ENCODE results near the gene SDHB.

Gene SDHB

DNA sequence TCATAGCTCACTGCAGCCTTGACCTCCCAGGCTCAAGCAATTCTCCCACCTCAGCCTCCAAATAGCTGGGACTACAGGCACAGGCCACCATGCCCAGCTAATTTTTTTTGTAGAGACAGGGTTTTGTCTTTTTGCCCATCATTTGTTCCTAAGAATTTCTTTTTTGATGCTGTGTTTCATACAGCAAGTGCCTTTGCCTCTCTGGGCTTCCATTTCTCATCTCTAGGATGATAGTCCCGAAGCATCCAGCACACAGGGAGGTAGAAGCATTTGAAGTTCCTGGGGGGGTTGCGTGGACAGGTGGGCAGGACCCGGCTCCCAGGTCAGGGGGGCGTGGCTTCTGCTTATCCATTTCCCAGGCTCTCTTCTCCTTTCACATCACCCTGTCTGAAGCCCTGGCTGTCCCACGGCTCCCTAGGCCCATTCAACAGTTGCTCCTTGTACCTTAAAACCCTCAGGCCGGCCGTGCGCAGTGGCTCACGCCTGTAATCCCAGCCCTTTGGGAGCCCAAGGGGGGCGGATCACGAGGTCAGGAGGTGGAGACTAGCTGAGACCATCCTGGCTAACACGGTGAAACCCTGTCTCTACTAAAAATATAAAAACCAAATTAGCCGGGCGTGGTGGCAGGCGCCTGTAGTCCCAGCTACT is 45.5 kb downstream of the SDHB start:
- H3K27me3 Mint-ChIP-seq (ENCODE audit: low read depth, poor library complexity) = peaks cover 9% of the 10 kb centered on the region
- no peak overlapping the region for H3K27ac Mint-ChIP-seq
- DNase-seq = no peak
- H3K4me3 Mint-ChIP-seq = no peak overlapping the region
- no peak for TF ChIP-seq CTCF (IDR thresholded peaks at IDR 0.05)
- no peaks in the 10 kb centered on the region for H3K36me3 Mint-ChIP-seq (ENCODE audit: low read depth)
- peaks cover 28% of the 10 kb centered on the region for H3K4me1 Mint-ChIP-seq
- no peaks in the 10 kb centered on the region for H3K9me3 Mint-ChIP-seq

DNA sequence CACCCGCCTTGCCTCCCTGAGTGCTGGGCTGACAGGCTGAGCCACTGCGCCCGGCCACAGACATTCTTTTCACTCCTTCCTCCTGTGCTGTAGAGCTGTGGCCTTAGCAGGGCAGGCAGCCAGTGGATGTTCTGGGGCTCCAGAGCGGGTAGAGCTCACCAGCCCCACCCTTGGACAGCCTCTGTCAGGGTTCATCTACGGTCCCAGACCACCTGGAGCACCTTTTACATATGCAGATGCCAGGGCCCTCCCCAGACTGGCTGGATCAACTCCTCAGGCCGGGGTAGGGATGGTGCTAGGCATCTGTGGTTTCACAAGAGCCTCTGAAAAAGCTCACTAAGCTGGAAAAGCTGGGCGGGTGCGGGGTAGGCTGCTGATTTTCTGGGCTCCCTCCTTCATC is 46.7 kb downstream of the SDHB start:
- Mint-ChIP-seq H3K9me3 (no peaks in the 10 kb centered on the region), H3K36me3 (ENCODE audit: low read depth) (no peaks in the 10 kb centered on the region), H3K27me3 (ENCODE audit: low read depth, poor library complexity) (no peaks in the 10 kb centered on the region)

DNA sequence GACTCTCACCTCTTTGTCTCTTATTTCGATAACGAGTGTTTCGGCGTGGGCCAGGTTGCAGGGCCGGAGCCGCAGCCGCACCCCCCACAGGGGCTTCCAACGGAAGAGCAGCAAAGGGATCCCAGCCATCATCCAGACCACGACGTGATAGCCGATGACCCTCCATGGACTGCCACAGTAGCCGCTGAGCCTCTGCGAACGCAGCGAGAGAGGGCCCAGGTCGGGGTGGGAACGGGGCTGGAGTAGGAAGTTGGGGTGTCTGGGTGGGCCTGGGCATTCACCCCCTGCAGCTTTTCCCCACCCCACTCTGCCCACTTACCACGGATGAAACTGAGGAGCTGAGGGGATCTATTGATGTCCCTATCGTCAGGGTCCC is 48.5 kb downstream of the SDHB start:
- no peak for TF ChIP-seq CTCF (IDR thresholded peaks at IDR 0.05)
- Mint-ChIP-seq H3K27me3 (ENCODE audit: low read depth, poor library complexity) (no peaks in the 10 kb centered on the region), H3K4me3 (no peak overlapping the region), H3K4me1 (peaks cover 6% of the 10 kb centered on the region), H3K27ac (no peak overlapping the region), H3K9me3 (no peaks in the 10 kb centered on the region), H3K36me3 (ENCODE audit: low read depth) (no peaks in the 10 kb centered on the region)
- DNase-seq = no peak

More for the DNA sequence above, 46.7 kb downstream of the SDHB start:
- DNase-seq = no peak
- no peak overlapping the region for H3K27ac Mint-ChIP-seq
- no peak for TF ChIP-seq CTCF (IDR thresholded peaks at IDR 0.05)
- peaks cover 16% of the 10 kb centered on the region for H3K4me1 Mint-ChIP-seq
- no peak overlapping the region for H3K4me3 Mint-ChIP-seq

- TF ChIP-seq CTCF (IDR thresholded peaks at IDR 0.05) = no peak
- H3K36me3 Mint-ChIP-seq (ENCODE audit: low read depth) = peaks cover under 1% of the 10 kb centered on the region
- peaks cover 4% of the 10 kb centered on the region for H3K4me1 Mint-ChIP-seq
- no peak for DNase-seq
- H3K27me3 Mint-ChIP-seq (ENCODE audit: low read depth, poor library complexity) = peaks cover 2% of the 10 kb centered on the region
- no peak overlapping the region for H3K27ac Mint-ChIP-seq
- no peaks in the 10 kb centered on the region for H3K9me3 Mint-ChIP-seq
- H3K4me3 Mint-ChIP-seq = no peak overlapping the region
Observed at GRCh38 chr1:17004466-17005364, 49.1 kb downstream of the SDHB start.

- Mint-ChIP-seq H3K27me3 (ENCODE audit: low read depth, poor library complexity) (peaks cover 5% of the 10 kb centered on the region), H3K4me3 (no peak overlapping the region), H3K9me3 (no peaks in the 10 kb centered on the region), H3K4me1 (no peaks in the 10 kb centered on the region), H3K36me3 (ENCODE audit: low read depth) (peaks cover 12% of the 10 kb centered on the region), H3K27ac (no peak overlapping the region)
- DNase-seq = no peak
- TF ChIP-seq CTCF (IDR thresholded peaks at IDR 0.05) = no peak
Observed at GRCh38 chr1:17002524-17002902, 51.3 kb downstream of the SDHB start.

Measured in nephron progenitor cell (in vitro differentiated cells).